NCI-H510A (cell line): ENCODE results near the gene PCBP1.
A peak's percentile ranks its signal among the peaks of the same experiment; 100 is the strongest.
"Not testable (repeated sequence)": the region's sequence is repeated elsewhere in the genome, so short reads cannot be mapped to it uniquely, and the experiment has no call there.

ENCODE experiments used
- DNase-seq: peaks from one replicate; lab custom pipeline; 2025; lab: John Stamatoyannopoulos, UW

Gene PCBP1

DNA sequence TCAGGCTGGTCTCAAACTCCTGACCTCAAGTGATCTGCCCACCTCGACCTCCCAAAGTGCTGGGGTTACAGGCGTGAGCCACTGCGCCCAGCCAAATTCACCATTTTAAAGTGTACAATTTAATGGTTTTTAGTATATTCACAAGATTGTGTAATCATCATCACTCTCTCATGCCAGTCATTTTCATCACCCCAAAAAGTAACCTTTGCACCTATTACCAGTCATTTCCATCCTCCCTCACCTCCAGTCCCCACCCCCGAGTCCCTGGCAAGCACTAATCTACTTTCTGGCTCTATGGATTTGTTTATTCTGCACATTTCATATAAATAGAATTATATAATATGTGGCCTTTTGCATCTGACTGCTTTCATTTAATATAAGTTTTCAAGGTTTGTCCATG is 10.8 kb downstream of the PCBP1 start:
- no peak for DNase-seq

DNA sequence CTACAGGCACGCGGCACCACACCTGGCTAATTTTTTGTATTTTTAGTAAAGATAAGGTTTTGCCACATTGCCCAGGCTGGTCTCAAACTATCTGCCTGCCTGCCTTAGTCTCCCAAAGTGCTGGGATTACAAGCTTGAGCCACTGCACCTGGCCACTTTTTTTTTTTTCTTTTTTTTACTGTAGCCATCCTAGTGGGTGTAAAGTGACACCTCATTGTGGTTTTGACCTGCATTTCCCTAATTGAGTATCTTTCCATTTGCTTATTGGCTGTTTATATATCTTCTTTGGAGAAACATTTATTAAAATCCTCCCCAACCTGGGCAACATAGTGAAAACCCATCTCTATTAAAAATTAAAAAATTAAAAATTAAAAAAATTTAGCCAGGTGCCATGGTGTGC is 12.0 kb downstream of the PCBP1 start:
- no peak for DNase-seq

DNA sequence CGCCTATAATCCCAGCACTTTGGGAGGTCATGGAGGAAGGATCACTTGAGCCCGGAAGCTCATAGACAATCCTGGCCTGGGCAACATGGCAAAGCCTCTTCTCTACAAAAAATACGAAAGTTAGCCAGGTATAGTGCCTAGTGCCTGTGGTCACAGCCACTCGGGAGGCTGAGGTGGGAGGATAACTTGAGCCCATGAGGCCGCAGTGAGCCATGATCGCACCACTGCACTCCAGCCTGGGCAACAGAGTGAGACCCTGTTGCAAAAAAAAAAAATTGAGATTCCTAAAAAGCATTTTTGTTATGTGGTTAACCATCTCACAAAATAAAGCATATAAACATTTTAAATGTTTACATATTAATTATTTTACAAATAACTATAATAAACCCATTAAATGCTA is 13.9 kb downstream of the PCBP1 start:
- DNase-seq = no peak

DNA sequence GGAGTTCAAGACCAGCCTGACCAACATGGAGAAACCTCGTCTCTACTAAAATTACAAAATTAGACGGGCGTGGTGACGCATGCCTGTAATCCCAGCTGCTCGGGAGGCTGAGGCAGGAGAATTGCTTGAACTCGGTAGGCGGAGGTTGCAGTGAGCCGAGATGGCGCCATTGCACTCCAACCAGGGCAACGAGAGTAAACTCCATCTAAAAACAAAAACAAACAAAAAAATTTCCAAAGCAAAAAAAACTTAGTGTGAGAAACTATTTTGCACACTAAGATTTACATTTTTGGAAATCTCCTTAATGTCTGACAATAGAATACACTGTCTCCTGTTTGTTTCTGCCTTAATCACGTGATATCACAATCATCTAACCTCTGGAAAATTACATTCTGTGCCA is 14.4 kb downstream of the PCBP1 start:
- not testable (repeated sequence) for DNase-seq

DNA sequence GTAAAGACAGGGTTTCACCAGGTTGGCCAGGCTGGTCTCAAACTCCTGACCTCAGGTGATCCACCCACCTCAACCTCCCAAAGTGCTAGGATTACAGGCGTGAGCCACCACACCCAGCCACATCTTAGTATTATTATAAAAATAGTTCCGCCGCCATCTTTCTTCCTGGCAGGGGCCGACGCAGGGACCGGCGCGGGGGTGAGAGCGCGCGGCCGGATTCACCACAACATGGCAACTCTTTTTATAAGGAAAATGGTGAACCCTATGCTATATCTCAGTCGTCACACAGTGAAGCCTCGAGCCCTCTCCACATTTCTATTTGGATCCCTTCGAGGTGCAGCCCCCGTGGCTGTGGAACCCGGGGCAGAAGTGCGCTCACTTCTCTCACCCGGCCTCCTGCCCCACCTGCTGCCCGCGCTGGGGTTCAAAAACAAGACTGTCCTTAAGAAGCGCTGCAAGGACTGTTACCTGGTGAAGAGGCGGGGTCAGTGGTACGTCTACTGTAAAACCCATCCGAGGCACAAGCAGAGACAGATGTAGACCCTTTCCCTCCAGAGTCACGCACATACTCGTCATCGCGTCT is 15.1 kb downstream of the PCBP1 start:
- DNase-seq = not testable (repeated sequence)

DNA sequence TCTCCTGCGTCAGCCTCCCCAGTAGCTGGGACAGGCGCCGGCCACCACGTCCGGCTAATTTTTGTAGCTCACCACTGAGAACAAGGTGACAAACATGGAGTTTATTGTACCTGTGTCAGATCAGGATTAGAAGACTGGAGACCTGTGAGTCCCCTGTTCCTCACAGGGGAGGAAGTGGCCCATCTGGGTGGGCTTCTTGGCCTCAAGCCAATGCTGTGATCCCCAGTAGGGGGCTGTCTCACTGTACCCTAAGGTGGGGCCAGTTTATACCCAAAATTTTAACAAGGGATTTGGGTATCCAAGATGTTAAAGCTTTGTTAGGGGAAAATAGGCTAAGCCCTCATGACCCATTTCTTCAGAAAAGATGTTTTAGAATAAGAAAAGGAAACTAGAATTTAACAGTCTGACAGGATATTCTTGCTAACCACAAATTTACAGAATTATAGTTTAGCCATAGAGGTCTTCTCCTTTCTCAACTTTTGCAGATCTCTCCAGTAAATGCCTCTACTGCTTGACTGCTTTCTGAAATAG is 16.3 kb downstream of the PCBP1 start:
- DNase-seq = no peak

DNA sequence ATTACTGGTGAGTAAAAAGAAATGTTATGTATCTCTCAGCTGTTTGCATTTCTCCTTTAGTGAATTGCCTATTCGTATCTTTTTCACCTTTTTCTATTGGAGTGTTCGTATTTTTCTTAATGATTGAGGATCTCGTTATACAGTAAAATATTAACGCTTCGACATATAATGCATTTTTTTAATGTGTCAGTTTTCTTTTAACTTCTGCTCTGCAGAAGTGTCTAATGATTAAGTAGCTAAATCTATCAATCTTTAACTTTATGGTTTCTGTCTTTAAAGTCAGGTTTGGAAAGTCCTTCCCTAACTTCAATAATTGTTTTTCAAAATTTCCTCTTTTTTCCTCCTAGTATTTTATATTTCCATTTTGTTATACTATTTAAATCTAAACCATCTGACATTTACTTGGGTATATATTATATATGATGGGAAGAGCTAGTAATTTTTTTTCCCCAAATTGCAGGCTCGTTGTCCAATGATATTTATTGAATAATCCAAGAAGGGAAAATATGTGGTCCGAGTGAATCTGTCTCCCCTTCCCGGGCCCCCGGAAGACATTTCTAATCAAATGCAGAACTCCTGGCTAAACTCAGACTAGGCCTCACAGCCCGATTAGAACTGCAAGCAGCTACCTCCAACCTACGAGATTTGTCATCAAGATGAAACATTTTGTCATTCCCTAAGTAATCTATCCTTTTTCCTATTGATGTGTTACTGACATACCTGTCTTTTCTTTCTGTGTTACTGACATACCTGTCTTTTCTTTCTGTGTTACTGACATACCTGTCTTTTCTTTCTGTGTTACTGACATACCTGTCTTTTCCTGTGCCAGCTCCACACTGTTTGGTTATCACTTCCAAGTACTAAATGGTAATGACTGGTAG is 17.2 kb downstream of the PCBP1 start:
- peak; percentile 60 for DNase-seq

DNA sequence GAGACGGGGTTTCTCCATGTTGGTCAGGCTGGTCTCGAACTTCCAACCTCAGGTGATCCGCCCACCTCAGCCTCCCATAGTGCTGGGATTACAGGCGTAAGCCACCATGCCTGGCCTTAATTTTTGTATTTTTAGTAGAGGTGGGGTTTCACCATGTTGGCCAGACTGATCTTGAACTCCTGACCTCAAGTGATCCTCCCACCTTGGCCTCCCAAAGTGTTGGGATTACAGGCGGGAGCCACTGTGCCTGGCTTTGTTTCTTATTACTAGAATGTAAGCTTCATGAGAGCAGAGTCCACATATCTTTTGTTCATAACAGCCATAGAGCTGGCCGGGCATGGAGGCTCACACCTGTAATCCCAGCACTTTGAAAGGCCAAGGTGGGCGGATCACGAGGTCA is 18.9 kb downstream of the PCBP1 start:
- DNase-seq = not testable (repeated sequence)

DNA sequence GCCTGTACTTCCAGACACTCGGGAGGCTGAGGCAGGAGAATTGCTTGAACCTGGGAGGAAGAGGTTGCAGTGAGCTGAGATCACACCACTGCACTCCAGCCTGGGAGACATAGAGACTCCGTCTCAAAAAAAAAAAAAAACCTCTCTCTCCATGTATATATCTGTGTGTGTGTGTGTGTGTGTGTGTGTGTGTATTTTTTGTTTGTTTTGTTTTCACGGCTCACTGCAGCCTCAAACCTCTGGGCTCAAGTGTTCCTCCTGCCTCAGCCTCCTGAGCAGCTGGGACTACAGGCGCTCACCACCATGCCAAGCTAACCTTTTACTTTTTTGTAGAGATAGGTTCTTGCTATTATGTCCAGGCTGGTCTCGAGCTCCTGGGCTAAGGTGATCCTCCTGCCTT is 23.1 kb downstream of the PCBP1 start:
- DNase-seq = peak; percentile 21

DNA sequence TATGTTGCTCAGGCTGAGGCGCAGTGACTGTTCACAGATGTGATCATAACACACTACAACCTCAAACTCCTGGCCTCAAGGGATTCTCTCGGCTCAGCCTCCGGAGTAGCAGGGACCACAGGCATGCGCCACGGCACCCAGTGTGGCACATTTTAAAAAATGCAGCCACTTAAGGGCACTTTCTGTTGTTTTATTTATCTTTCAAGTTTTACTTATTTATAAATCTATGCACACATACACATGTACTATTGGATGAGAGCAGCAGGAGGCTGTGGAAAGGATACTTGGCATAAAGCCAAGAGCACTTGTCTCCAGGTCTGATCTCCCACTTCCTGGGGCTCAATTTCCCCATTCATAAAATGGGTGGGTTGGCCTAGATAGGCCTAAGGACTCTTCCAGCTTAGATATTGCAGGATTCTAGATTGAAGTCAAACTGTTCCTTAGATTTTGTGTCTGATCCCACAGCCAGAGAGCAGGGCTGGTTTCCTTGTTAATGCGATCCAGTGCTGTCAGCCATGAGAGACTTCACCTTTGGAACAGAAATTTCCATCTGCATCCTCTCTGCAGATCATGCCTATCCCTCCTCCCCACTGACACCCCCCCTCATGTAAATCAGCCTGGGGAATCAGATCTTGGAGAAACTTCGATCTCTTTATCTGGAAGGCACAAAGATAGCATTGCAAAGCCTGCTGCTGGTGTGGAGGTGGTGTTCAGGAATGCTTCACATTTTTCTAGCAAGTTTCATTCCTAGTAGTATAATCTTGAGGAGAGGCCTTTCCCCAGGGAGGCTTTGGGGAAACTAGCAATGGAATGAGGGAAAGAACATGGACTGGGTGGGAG is 24.7 kb downstream of the PCBP1 start:
- DNase-seq = peak; percentile 39

DNA sequence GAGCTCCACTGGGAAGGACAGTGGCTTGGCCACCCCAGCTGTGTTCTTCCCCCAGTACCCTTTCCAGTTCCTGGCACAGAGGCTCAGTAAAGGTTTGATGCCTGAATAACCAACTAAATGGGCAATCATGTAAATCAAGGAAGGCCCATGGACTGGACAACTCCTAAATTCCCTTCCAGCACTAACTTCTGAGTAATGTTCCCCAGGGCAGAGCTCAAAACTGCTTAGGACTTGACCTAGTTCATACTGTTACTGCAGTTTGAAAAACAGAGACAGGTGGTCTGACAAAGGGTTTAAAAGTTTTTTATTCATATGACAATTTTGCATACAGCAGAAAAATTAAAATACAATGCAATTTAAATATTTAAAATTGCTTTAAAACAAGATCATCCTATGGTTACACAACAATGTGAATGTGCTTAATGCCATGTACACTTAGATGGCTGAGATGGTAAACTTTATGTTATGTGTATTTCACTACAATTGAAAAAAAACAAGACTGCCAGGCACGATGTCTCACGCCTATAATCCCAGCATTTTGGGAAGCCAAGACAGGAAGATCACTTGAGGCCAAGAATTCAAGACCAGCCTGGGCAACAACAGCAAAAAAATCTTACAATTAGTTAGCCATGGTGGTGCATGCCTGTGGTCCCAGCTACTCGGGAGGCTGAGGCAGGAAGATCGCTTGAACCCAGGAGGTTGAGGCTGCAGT is 26.2 kb downstream of the PCBP1 start:
- DNase-seq = no peak

DNA sequence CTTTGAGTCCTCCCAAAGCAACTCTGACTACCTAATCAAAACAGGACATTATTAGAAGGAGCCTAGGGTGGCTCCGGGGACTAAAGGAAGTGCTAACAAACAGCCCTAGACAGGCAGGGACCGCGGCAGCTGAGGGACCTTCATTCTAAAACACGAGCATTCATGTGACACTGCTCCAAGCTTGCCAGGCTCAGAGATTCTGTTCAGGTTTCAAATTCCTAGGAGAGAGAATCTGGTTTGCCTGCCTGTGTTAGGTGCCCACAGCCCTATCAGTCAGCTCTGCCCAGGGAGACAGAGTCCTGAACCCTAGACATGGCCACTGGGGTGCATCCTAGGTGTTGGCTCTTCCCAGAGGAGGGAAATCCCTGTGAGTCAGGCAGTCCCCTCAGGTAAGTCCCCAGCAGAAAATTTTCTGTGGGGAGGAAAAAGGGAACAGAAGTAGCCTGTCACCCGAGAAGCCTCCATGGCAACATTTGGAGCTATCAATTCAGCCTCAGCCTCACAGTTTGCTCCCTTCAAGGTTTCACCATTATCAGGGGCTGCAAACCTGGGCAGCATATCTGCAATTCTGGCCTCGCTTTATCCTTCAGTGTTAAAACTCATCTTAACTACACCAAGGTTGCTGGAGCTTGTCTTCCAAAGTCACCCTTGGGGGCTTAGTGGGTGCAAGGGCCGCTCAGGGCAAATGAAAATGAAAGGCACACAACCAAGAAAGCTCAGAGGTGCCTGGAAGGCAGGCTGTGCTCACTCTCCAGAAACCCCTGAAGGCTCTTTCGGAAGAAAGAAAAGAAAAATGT is 28.6 kb downstream of the PCBP1 start:
- DNase-seq = no peak

DNA sequence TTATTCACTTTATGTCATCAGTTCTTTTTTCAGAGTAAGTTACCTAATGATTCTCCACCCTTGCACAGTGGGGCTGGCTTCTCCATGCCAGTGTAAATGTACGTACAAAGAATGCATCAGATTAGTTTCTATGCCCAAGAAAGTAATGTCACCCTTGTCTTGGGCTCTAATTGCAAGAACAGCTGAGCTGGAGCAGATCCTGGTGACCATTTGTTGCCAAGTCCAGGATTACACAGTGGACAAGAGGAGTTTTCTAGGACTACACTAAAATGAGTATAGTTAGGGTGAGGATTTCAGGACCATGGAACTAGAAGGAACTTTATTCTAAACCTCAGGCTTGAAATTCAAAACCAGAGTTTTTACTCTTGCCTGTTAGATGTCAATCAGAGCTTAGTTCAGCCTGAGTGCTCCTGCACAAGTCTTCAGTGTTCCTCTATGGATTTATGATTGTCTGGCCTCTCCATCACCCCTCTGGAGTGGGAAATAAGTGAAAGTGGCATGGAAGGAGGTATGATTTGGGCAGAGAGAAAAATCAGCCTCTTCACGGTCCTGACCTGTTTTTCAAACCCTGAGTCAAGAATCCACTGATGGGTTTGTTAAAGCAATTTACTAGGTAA is 29.8 kb downstream of the PCBP1 start:
- no peak for DNase-seq

DNA sequence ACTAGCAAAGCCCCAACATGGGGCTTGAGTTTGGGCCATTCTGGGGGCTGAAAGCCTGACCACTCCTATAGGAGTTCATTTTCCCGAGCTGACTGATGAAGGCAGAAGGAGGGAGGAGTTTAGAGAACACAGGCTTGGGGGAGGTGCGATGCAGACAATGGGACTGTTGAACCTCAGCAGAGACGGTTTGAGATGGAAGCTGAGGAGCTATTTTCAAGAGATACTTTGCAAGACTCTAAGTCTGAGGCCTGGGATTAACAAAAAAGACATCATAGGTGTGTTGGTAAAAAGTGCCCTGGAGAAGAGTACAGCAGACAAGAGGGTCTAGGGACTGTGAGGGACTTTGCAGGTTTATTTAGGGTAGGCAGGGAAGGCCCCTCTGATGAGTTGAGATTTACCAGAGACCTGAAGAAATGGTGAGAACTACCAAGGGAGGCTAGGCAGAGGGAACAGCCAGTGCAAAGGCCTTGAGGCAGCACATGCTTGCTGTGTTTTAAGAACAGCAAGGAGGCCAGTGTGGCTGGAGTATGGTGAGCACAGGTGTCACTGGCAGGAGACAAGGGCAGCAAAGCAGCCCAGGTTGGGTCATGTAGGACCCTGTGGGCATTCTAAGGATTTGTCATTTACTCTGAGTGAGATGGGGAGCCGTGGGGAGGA is 31.6 kb downstream of the PCBP1 start:
- DNase-seq = peak; percentile 32

DNA sequence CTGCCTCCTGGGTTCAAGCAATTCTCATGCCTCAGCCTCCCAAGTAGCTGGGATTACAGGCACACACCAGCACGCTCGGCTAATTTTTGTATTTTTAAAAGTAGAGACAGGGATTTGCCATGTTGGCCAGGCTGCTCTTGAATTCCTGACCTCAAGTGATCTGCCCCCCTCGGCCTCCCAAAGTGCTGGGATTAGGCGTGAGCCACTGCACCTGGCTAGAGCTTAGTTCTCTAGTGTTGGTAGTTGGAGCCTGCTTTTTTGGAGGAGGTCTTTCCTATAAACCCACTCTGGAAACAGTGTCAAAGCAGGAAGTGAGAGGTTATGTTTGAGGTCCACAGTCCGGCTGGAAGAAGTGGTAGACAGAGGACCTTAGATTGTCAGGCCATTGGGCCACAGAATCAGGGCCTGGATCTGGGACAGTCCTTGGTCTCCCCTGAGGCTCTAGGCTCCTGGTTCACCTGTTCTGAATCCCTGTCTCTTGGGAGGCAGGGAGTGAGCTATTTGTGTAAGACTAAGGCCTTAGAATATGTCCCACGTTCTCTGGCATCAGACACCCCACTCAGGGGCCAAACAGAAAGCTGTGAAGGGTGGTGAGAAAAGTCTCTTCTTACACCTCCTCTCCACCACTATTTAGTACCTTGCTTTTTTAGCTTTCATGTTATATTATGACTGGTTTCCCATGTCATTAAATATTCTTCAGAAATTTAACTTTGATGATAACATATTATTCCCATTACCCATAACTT is 34.5 kb downstream of the PCBP1 start:
- DNase-seq = no peak

DNA sequence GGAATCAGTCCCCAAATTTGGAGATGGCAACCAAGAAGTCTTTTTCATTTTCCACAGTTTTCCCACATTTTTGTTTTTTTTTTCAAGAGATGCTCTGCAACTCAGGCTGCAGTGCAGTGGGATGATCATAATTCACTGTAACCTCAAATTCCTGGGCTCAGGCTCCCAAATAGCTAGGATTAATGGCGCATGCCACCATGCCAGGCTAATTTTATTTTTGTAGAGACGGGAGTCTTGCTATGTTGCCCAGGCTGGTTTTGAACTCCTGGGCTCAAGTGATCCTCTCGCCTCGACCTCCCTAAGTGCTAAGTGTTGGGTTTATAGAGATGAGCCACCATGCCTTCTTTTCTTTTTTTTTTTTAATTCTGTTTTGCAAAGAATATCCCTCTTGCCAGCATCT is 35.2 kb downstream of the PCBP1 start:
- DNase-seq = no peak

DNA sequence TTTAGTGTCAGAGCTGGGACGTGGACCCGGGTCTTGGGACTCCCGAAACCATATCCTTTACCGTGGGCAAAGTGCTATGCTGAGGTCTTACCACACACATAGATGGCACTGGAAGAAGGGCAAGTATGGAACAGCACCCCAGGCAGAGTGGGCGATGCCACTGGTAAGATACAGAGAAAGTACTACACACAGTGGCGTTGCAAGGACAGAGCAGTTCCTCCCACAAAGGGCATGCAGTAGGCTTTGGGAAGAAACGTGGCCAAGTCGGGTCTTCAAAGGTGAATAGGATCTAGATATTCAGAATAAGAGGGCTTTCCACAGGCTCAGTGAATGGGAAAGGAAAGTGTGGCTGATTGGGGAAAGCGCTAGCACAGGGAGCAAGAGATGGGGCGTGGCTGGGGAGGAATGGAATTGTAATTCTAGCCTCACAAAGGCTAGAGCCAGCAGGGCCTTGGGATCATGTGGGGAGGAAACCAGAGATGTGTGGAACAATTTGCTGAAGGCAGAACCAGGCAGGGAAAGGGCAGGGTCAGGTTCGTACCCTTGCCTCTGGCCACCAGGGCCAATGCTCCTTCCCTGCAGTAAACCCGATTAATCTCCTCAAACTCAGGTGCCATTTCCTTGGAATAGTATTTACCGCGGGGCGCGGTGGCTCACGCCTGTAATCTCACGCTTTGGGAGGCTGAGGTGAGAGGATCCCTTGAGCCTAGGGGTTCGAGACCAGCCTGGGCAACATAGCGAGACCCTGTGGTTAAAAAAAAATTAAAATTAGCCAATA is 36.0 kb downstream of the PCBP1 start:
- peak; percentile 51 for DNase-seq

DNA sequence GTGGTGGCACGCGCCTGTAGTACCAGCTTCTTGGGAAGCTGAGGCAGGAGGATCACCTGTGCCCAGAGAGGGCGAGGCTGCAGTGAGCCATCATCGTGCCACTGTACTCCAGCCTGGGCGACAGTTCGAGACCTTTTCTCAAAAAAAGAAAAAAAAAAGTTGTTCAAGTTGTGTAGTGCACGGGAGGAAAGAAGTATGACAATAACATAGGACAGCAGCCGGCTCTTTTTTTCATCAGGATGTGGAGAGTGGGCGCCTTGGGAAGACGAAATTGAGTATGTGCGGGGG is 36.5 kb downstream of the PCBP1 start:
- DNase-seq = no peak

DNA sequence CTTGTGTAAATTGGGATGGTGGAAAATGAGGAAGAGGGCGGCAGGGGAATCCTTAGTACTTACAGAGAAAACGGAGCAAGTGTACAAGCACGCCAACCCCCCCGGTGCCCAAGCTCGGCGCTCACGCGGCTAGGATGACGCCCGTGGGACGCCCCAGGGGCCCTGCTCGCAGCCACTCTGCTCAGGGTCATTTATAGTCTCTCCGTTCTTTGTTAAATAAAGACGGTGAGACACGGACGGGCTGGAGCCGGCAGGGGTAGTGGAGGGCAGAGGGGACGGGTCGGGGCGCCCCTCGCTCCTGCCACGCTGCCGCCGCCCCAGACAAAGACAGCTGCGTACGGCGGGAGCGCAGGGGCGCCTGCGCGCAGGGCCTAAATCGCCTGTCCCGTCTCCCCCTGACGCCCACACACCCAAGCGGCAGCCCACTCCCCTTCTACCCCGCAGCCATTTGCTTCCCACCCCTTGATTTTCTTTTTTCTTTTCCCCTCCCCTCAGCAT is 37.8 kb downstream of the PCBP1 start:
- peak; percentile 20 for DNase-seq
